HG03159 (cell line): ENCODE measurements around the gene HOXB7.

ENCODE experiments used
- ATAC-seq: cut with Tn5 transposase; IDR thresholded peaks from one replicate; pipeline ENCODE4 v1.9.1; 2021; ENCODE audit warnings: mild to moderate bottlenecking, moderate library complexity; ENCODE audit not compliant: unreplicated experiment

The HOXB7 gene

GRCh38 chr17:48596735-48597527 is 13.9 kb downstream of the HOXB7 start:
- ATAC-seq: no peak

- no peak for ATAC-seq
Observed at GRCh38 chr17:48596000-48596734, 14.7 kb downstream of the HOXB7 start.

- ATAC-seq: no peak
Observed at GRCh38 chr17:48595278-48595999, 15.4 kb downstream of the HOXB7 start.

- no peak for ATAC-seq
Observed at GRCh38 chr17:48594538-48595277, 16.1 kb downstream of the HOXB7 start.

- no peak for ATAC-seq
Observed at GRCh38 chr17:48593840-48594537, 16.8 kb downstream of the HOXB7 start.

- ATAC-seq: no peak
Observed at GRCh38 chr17:48593126-48593829, 17.5 kb downstream of the HOXB7 start, which contains the start of gene HOXB5. TSS of gene HOXB5 (minus strand) at chr17:48593779. CDS start at chr17:48593682, 97 bp downstream.

- ATAC-seq: no peak
Observed at GRCh38 chr17:48592577-48592976, 18.2 kb downstream of the HOXB7 start.

GRCh38 chr17:48592057-48592514 is 18.7 kb downstream of the HOXB7 start:
- no peak for ATAC-seq

GRCh38 chr17:48591255-48592056 is 19.4 kb downstream of the HOXB7 start:
- ATAC-seq: no peak

- ATAC-seq: no peak
Observed at GRCh38 chr17:48590607-48591161, 20.1 kb downstream of the HOXB7 start.

- ATAC-seq: no peak
Observed at GRCh38 chr17:48589831-48590606, 20.8 kb downstream of the HOXB7 start, which contains the start of gene HOXB3. TSS of gene HOXB3 (minus strand) at chr17:48590241. CDS start at chr17:48552474, 37,767 bp downstream.

GRCh38 chr17:48589060-48589830 is 21.6 kb downstream of the HOXB7 start:
- ATAC-seq: no peak

GRCh38 chr17:48588528-48588927 is 22.3 kb downstream of the HOXB7 start:
- no peak for ATAC-seq

GRCh38 chr17:48588074-48588415 is 22.8 kb downstream of the HOXB7 start:
- no peak for ATAC-seq

GRCh38 chr17:48587276-48588073 is 23.3 kb downstream of the HOXB7 start:
- no peak for ATAC-seq
